ENCODE results near the gene REEP1.

Gene REEP1

DNA sequence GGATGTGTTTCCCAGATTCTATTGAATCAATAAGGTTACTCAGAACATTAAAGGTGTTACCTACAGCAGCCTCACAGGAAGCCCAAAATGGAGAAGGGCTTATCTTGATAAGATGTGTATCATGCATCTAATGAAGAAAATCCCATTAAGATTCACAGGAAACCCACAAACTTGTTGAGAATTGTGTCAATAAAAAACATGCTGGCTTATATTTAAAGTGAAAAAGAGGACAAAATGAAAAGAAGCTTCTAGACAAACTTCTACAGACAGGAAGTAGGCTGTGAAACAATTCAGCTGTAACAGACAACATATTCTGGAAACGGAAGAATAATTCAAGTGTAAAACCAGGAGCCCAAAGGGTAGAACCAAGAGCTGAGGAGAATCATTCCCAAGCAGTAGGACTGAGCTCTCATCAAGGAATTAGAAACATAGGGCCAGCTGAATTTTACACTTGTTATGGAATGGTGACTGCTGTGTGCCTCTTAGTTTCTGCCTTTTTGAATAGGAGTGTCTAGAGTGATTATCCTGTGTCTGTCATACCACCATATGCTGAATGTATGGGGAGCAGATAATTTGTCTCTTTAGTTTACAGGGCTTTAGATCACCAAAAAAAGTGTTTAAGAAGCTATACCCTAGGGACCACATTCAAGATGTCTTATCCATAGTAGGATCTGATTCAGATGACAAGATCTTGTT lies 151.8 kb downstream of the REEP1 start:
- DNase-seq, result no peak

GRCh38 chr2:86176597-86176996 lies 160.8 kb downstream of the REEP1 start:
- DNase-seq, result no peak

GRCh38 chr2:86175828-86176227 lies 161.6 kb downstream of the REEP1 start:
- no peak for DNase-seq

GRCh38 chr2:86174445-86174844 lies 163.0 kb downstream of the REEP1 start:
- DNase-seq, result no peak

DNA sequence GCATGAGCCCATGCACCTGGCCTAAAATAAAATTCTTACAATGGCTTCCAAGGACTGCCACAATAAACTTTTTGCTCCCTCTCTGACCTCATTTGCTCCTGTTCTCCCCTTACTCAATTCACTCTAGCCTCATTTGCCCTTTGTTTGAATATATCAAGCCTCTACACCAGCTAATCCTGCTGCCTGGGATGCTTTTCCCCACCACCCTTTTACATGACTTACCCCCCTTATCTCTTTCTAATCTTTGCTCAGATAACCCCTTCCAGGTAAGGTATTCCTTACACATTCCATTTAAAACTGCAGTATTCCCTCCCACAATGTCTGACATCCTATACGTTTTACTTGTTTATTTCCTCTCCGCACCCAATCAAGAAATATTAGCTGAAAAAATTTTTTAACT lies 164.8 kb downstream of the REEP1 start:
- no peak for DNase-seq

GRCh38 chr2:86171295-86171694 lies 166.1 kb downstream of the REEP1 start:
- DNase-seq, result no peak

GRCh38 chr2:86170449-86170848 lies 167.0 kb downstream of the REEP1 start:
- no peak for DNase-seq

All from effector CD8-positive, alpha-beta T cell (primary cell).